A172 (cell line): ENCODE results near the gene NEAT1. TPM values are rescaled to one million over a fixed set of nuclear protein-coding genes. Genes with fewer than 3 reads are reported as not detected.
A peak's percentile ranks its signal among the peaks of the same experiment; 100 is the strongest.

Experiments used
- DNase-seq: peaks from one replicate; pipeline ENCODE4 v3.0.0-alpha.2; 2015; ENCODE audit warnings: low spot score
- total RNA-seq: library from RNA; depleted of rRNA; stranded (reverse); fragments of >200 nt; shearing (Covaris generic); gene quantifications from 2 replicates; pipeline ENCODE4 v1.2.3, GENCODE V29; 2014

NEAT1 gene
- total RNA-seq, 1 experiment from 2014 or later, result 28.9 TPM

DNA sequence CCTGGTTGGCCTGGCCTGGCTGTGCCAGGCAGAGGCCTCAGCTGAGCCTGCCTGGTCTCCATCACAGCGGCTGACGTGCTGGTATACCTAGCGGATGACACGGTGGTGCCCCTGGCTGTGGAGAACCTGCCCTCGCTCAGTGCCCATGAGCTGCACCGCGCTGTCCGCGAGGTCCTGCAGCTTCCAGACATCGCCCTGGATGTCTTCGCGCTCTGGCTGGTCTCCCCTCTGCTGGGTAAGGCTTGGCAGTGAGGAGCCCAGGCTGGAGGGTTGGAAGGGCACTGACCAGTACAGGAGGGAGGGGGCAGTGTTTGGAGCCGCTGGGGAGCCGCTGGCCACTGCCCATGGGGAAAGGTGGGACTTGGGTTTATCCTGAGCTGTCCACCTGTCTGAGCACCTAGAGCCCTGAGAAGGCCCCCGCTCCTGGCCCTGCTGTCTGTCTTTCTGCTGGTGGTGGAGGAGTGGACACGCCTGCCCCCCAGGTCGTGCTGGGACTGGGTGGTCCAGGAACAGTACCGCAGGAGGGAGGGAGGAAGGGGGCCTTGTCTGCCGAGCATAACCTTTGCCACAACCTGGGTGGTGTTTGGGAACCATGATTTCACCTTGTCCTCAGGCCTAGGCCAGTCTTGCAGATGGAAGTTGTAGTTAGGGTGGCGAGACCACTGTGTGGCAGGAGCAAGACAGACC, 33.2 kb upstream of the NEAT1 start:
- DNase-seq, result no peak

DNA sequence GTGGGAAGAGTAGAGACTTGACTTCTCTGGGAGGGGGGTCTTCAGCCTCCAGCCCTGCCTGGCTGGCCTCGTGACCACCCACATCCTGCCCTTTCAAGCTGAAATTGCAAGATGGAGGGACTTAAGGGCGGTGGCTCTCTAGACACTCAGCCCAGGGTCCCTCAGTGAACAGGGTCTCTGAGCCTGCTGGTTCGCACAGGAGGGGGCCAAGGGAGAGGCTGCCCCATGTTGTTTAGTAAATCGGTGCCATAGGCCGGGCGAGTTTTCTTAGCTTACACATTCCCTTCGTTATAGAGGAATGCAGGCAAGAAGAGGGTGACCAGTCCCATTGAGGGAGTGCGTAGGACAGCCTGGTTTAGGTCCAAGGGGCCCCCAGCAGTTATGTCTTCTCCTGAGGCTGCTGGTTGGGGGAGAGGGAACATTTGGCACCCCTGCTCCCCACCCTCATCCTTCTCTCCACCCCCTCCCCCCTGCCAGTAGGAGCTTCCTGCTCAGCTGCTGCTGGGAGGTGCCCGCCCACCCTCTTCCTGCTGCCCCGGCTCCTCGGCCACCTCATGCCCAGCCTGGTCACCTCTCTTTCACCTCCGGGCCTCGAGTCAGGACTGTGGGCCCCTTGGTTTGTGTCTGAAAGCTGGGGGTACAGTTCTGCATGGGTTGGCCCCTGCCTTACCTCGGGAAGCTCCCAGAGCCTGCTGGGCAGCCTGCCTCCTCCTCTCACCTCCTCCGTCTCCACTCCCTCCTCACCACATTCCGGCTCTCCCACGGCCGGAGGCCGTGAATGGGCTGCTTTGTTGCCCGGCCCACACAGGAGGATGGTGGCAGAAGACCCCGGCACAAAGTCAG, 32.3 kb upstream of the NEAT1 start:
- peak; percentile 43 for DNase-seq

DNA sequence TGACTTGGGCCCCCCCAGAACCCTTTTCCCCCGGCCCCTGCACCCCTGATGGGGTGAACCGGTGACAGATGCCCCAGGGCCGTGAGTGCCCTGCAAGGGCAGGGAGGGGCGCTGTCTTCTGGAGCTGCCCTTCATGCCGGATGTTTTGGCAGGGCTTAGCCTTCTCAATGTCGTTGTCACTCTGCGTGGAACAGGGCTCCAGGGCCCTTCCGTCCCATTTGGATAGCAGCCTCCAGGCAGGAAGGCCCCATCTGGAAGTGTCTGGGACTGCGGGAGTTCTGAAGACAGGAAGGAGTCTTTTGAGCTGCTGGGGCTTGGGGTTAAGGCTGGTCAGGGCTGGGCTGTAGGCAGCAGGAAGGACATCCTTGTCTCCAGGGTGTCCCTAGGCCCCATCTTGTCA, 31.6 kb upstream of the NEAT1 start:
- peak; percentile 52 for DNase-seq

DNA sequence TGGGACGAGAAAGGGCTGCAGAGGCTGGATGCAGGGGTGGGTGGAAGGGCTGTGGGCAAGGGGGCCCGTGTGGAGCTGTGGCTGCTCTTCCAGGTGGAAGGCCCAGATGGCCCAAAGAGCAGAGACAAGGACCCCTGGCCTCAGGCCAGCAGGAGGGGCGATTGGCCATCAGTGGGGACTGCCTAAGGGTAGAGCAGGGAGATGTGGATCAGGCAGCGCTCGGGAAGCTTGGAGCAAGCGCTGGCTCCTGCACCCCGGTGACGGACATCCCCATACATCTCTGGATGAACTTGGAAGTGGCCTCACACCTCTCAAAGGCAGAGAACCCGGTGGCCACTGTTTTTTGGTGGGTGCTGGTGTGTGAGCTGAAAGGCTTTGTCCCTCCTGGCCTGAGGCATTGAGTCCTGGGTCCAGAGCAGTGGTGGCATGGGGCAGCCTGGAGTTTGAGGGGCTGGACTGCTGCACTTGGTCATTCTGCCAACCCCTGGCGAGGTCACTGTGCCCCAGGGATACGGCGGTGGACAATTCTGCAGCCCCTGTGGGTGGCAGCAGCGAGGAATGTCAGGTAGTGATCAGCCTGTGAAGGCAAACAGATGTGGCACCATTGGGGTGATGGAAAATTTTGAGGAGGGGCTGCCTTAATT, 30.3 kb upstream of the NEAT1 start:
- DNase-seq, result no peak

DNA sequence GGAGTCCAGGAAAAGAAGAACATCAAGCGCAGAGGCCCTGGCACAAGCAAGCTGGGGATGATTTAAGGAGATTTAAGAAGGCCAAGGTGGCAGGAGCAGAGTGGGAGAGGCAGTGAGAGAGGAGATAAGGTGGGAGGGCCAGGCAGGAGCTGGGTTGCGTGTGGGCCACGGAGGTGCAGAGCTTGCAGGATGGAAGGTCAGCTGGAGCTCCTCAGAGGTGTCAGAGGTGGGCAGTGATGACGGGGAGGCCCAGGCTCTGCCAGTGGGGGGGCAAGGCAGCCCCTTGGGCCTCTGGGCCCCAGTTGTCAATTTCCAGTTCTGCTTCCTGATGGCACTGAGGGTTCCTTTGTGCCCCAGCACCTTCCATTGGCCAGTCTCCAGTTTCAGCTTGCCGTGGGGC, 29.7 kb upstream of the NEAT1 start:
- no peak for DNase-seq

DNA sequence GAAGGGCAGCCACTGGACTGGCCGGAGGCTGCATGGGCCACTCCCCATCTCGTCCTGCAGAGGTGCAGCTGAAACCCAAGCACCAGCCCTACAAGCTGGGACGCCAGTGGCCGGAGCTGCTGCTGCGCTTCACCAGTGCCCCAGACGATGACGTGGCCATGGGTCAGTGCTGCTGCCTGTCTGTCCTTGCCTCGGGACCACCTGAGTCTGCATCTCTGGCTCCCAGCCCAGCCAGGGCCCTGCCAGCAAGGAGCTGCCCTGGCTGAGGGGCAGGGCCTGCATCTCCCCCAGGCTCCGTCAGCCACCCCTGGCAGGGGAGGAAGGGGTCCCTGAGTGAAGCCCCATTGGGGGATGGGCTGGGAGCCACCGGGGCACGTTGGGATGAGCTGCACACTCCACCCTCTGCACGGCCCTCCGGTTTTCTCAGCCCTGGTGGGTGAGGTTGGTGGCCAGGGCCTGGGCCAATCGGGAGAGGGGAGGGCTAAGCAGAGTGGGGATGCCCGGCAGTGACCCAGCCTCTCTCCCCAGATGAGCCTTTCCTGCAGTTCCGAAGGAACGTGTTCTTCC, 29.0 kb upstream of the NEAT1 start:
- no peak for DNase-seq

DNA sequence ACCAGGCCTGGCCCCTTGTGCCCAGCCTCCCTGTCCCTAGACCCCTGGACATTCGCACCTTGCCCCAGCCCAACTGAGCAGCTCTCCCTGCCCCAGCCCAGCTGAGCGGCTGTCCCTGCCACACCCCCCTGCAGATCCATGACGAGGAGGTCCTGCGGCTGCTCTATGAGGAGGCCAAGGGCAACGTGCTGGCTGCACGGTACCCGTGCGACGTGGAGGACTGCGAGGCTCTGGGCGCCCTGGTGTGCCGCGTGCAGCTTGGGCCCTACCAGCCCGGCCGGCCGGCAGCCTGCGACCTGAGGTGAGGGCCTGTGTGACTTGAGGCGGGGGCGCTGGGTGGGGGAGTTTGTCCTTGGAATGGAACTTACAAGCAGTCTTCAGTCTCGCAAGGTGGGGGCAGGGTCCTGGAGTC, 28.5 kb upstream of the NEAT1 start:
- DNase-seq, result no peak

DNA sequence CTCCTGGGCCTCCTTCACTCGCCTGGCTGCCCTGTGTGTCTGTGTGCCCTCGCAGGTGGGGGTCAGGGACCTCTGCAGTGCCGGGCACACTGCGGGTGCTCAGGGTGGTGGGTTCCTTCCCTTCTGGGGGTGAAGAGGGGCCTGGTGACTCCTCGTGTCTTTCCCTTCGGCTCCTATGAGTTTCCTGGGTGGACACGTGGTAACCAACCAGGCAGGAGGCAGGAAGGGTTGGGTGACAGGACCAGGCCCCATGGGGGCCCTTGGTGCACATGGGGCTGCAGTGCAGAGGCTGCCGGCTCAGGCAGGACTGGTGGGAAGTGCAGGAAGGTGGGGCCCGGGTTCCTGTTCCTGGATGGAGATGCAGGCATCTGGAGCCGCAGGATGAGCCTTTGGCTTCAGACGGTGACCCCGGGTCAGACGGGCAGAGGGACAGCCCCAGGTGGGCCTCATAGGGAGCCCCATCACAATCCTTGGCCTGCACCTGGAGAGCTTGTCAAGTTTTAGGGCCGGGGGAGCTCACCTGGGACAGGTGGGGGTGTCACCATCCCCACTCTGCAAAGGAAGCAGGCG, 26.6 kb upstream of the NEAT1 start:
- no peak for DNase-seq

DNA sequence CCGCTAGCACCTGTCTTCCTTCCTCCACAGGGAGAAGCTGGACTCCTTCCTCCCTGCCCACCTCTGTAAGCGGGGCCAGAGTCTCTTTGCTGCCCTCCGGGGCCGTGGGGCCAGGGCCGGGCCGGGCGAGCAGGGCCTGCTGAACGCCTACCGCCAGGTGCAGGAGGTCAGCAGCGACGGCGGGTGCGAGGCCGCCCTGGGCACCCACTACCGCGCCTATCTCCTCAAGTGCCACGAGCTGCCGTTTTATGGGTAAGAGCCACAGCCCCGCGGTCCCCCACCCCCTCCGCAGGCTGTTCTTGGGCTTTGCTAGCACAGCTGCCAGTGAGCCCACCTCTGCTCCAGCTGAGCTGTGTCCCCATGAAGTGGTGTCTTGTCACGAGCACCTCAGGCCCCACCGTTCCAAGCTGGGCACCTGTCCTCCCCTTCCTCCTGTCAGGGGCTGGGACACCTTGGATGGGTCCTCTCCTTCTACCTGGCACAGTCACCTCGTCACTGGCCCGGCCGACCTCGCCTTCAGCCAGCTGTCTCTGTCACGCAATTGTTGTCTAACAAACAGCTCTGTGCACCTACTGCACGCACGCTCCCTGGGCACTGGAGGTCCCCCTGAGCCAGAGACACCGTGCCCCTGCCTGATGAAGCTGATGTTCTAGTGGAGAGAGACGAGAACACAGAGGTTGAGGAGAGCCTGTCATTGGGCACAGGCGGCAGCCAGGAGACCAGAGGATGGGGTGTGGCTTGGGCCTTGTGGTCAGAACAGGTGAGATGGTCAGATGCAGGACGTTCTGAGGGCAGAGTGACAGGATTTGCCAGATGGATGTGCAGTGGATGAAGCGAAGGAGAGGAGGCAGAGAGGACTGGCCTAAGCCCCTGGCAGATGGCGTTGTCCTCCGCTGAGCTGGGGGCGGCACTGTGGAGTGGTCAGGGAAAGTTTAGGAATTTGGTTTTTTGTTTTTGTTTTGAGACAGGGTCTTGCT, 25.5 kb upstream of the NEAT1 start:
- DNase-seq, result no peak

DNA sequence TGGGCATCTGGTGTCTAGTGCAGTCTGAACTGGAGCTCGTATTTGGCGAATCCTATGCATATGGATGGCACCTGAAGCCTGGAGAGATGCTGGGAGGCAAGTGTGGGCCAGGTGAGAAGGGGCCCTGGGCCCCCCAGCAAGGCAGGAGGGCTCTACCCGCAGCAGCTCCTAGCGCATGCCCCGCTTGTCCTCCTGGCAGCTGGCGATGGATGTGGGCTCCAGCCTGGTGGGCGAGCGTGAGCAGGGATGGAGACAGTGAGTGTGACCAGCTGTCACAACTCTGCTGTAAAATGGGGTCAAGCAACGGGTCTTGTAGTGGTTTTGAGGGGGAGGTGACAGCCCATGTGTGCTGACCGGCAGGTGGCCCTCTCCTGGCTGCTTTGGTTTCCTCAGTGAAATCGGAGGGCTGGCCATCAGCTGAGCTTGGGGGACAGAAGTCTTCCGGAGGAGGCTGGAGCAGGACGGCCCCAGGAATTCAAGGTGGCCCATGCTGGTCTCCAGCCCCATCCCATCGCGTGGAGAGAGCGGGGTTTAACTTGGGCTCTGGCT, 24.2 kb upstream of the NEAT1 start:
- no peak for DNase-seq

DNA sequence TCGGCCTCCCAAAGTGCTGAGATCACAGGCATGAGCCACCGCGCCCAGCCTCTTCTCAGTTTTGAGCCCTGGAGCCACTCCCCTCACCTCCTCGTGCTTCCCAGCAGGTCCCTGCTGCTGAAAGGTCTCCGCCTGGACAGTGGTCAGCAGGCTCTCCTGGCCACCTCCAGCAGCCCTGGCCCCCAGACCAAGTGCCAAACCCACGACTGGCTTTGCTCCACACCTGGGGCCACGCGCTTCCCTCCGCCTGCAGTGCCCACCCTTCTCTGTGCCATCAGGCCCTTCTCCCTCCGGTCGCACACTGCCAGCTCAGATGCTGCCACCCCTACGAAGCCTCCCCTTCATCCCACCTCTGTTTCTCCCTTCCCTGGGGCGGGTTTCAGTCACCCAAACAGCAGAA, 23.3 kb upstream of the NEAT1 start:
- DNase-seq, result no peak

DNA sequence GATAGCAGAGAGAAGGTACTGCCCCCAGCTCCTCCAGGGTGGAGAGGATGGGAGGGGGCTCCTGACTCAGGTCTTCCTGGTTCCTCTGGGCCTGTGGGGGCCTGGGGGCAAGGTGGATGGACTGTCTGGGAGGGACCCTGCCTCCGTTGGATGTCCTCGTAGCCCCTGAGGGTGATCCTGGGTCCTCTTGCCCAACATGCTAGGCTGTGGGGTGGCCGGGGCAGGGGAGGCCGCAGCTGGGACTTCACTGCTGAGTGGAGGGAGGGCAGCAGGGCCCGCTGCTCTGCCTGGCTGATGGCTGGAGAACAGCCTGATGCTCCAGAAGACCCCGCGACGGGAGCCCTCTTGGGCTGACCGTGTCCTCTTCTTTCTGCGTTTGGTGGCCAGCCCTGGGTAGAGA, 22.8 kb upstream of the NEAT1 start:
- no peak for DNase-seq

DNA sequence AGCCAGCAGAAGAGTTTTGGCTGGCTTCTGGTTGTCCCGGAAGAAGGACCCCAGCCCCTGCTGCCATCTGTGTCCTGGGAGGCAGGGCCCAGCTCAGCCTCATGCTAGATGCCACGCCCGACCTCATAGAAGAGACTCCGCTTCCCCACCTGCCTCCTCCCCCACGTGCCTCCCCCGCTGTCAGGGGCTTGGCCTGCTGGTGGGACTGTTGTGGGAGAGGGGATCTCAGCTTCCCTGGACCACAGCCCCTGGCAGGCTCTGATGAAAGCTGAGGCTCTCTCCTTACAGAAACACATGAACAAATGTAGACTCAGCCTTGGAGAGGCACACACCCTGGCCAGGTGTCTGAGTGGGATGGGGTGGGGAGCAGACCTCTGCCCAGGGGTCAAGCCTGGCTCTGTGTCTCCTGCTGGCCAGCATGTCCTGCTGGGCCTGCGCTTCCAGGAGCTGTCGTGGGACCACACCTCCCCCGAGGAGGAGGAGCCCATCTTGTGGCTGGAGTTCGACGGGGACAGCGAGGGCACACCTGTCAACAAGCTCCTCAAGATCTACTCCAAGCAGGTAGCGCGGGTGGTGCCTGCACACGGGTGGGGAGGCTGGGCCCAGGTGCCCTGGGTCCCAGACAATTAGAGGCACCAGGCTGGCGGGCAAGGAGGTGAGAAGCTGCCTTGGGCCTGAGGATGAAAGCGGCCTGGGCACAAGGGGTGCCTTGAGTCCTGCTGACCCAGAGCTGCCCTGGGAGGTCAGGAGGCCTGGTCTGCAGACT, 22.1 kb upstream of the NEAT1 start:
- DNase-seq, result no peak

DNA sequence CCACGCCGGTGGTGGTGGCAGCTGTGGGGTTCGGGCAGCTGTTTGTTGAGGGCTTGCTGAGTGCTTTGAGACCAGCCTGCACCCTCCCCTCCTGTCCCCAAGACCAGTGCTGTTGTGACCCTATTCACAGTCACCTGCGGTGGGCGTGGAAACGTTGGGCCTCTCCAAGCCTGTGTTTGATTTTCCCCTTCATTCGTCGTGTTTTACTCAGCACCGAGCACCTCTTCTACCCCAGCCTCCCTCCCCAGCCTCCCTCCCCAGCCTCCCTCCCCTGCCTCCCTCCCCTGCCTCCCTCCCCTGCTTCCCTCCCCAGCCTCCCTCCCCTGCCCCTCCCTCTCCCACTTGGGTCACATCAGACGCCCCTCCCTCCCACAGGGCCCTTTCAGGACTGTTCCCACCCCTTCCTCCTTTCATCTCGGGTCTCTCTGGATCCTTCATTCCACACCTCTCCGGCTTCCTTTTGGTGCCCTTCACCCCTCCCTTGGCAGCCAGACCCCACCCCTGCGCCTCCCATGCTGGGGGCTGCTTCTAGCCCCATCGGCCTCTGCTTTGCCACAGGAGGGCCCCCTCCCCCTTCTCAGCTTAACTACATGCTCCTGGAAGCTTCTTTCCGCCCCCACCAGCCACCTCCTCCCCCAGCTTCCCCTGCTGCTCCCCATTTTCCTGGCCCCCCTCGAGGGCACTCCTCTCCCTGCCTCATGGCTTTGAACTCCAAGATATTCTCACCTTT, 21.4 kb upstream of the NEAT1 start:
- no peak for DNase-seq

DNA sequence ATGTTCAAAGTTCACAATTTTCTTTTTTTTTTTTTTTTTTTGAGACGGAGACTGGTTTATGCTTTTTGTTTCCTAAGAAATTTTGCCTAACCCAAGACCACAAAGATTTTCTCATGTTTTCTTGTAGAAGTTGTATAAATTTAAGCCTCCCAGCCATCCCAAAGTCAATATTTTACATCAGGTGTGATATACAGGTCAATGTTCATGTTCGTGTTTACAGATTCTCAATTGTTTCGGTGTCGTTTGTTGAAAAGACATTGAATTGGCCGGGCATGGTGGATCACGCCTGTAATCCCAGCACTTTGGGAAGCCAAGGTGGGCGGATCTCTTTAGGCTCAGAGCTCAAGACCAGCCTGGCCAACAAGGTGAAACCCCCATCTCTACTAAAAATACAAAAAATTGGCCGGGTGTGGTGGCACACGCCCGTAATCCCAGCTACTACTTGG, 20.8 kb upstream of the NEAT1 start:
- DNase-seq, result no peak

DNA sequence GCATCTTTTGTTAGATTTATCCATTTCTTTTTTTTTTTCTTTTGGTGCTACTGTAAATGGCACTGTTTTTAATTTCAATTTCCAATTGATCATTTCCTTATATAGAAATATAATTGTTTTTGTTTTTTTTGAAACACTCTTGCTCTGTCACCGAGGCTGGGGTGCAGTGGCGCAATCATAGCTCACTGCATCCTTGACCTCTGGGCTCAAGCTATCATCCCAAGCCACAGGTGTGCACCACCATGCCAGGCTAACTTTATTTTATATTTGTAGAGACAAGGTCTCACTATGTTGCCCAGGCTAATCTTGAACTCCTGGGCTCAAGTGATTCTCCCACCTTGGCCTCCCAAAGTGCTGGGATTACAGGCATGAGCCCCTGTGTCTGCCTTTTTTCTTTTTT, 19.8 kb upstream of the NEAT1 start:
- DNase-seq, result no peak

DNA sequence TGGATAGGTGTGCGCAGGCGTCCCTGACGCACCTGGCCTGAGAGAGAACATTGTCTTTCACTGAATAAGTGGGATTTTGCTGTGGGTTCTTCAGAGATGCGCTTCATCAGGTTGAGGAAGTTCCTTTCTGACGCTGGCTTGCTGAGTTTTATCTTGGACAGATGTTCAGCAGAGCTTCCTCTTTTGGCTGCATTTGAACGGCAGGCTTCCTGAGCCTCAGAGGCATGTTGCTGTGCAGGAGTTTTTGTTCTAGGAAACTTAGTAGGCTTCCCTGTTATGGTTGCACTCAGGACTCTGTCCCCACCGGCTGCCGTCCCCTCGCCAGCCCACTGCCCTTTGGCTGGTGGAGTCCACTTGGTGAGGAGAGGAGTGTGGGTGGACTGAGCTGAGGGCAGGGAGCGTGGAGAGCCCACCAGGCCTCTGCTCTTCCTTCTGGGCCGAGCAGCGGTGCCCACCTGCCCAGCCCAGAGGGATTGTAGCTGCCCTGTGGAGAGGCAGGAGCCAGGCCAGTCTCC, 18.9 kb upstream of the NEAT1 start:
- no peak for DNase-seq

DNA sequence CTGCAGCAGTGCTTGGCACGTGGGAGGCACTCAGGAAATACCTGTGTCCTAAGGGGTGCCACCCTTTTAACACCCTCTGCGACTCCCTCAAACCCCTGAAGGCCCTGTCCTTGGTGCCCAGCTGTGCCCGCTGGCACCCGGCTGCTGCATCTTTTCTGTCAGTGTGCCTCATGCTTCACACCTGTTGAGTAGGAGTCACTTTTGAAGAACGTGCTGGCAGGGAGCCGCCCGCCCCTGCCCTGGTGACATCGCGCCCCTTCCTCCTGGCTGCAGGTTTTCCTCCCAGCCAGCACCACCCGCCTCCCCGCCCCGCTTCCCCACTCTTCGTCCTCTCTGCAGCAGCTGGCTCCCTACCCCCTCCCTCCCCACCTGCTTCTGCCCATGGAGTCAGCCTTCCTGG, 18.4 kb upstream of the NEAT1 start:
- no peak for DNase-seq
